DMS79 (cell line): ENCODE measurements around the gene ACTG1.
A peak's percentile ranks its signal among the peaks of the same experiment; 100 is the strongest.
"Not testable (repeated sequence)": the region's sequence is repeated elsewhere in the genome, so short reads cannot be mapped to it uniquely, and the experiment has no call there.

Source experiments
- DNase-seq: peaks from one replicate; lab custom pipeline; 2025; lab: John Stamatoyannopoulos, UW

ACTG1 gene

GRCh38 chr17:81533339-81534141, 20.9 kb upstream of the ACTG1 start:
- no peak for DNase-seq

DNA sequence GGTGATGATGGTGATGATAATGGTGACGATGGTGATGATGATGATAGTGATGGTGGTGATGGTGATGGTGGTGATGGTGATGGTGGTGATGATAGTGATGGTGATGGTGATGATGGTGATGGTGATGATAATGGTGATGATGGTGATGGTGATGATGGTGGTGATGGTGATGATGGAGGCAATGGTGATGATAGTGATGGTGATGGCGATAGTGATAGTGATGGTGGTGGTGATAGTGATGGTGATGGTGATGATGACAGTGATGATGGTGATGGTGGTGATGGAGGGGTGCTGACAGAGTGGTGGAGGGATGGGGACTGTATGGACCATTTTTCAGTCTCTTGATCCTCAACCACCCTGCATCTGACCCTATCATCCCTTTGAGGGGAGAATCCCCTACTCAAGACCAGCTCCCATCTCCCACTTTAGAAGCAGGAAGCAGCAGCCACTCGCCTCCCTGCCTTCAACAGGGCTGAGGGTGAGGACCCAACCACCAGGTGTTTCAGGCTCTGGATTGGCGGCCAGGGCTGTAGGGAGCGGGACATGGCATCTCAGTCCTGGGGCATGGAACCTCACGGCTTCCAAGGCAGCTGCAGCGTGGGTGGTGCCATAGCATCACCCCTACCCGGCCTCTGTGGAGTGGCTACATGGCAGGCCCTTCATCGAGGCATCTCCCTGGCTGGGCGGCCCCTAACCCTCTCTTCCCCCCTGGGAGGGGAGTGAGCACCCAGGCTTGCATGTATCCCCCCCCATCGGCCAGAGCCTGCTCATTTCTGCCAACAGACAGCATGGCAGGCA, 20.1 kb upstream of the ACTG1 start:
- DNase-seq, result no peak

GRCh38 chr17:81531998-81532404, 19.4 kb upstream of the ACTG1 start:
- not testable (repeated sequence) for DNase-seq

- DNase-seq, result not testable (repeated sequence)
Measured at GRCh38 chr17:81531013-81531412, 18.4 kb upstream of the ACTG1 start.

- DNase-seq, result no peak
Measured at GRCh38 chr17:81529437-81529803, 16.8 kb upstream of the ACTG1 start.

GRCh38 chr17:81528651-81529436, 16.2 kb upstream of the ACTG1 start:
- DNase-seq, result no peak

GRCh38 chr17:81528384-81528650, 15.7 kb upstream of the ACTG1 start:
- DNase-seq, result no peak

GRCh38 chr17:81527591-81528383, 15.2 kb upstream of the ACTG1 start, which contains the start of gene FSCN2:
Gene FSCN2 (plus strand): TSS chr17:81528377. CDS start chr17:81528532, 155 bp downstream.
- no peak for DNase-seq

DNA sequence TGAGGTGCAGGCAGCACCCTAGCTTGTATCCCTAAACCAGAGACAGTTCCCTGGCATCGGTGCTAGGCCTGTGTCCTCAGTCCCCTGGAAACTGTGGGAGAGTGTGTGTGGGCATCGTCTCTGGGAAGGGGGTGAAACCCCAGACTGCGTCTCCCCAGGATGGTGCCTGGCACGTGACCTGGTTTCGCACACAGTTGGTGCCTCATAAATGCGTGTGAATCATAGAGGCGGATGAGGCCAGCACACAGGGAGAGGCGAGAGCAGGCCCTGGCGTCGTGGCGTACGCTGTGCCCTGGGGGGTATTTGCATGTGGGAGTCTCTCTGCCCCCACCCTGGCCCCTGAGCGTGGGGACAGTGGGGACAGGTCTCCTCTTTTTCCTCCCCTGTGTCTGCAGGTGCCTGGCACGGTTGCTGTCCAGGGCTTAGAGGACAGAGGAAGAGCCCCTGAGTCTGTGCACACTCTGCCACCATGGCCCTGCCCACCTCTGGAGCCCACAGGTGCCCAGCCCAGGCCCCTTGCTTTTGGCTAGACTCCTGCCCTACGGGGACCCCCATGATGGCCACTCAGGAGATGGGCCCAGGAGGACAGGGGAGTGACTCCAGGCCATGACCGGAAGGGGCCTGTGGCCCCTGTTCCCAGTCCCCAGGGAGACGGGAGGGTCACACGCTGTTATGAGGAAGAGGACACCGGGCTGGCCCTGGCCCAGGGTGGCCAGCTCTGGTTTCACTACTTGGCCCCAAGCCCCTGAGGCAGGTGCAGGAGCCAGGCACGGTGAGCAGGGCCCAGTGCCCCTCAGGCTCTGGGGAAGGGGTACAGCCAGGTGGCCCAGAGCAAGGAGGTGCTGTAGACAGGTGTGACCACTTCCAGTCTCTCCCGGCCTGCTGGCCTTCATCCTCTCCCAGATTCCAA, 14.3 kb upstream of the ACTG1 start:
- no peak for DNase-seq

DNA sequence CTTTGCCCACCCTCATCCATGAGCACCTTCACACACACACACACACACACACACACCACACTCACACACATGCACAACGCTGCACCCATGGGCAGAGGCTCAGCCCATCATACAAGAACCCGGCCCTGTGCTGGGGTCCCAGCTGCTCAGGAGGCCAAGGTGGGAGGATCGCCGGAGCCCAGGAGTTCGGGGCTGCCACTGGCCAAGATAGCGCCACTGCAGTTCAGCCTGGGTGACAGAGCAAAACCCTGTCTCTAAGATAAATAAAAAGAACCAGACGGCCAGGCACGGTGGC, 12.2 kb upstream of the ACTG1 start:
- DNase-seq, result no peak

- DNase-seq, result no peak
Measured at GRCh38 chr17:81524039-81524864, 11.7 kb upstream of the ACTG1 start.

GRCh38 chr17:81523402-81524038, 10.9 kb upstream of the ACTG1 start:
- peak; percentile 20 for DNase-seq

DNA sequence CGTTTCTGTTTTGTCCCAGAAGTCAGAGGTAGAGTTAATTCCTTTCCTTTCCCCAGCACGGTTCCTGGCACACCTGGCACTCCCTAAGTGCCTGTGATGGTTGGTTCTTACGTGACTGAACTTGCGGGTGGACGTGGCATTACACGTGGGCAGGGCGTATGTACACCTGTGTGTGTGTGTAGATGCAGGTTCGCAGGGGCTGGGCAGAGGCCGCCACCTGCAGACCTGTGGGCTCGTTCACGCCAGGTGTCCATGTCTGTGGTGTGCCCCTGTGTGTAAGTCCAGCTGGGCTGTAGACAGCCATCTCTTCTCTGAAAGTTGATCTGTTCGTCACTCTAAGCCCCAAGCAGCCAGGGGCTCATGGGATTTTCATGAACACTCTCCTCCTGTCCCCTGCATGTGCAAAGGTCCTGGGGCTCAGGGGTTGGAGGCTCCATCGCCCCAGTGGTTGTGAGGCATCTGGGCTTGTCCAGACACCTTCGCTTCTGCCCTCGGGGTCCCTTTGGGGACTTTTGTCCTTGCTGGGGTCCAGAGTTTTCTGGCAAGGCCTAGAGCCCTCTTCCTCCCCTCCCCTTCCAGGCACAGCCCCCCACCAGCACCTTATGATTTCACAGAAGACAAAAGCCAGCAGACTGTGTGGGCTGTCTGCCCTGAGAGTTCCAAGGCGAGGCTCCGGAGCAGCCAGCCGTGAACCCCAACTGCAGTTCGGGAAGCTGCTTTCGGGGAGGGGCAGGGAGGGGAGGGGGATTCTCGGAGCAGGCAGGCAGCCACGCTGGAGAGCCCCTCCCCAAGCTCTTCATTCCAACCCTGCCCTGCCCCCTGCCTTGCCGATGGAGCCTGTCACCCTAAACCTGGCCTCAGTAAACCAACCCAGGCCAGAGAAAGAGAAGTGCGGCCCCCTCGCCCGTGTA, 10.1 kb upstream of the ACTG1 start:
- DNase-seq, result peak; percentile 41

GRCh38 chr17:81520021-81520901, 7.7 kb upstream of the ACTG1 start:
- DNase-seq, result no peak

DNA sequence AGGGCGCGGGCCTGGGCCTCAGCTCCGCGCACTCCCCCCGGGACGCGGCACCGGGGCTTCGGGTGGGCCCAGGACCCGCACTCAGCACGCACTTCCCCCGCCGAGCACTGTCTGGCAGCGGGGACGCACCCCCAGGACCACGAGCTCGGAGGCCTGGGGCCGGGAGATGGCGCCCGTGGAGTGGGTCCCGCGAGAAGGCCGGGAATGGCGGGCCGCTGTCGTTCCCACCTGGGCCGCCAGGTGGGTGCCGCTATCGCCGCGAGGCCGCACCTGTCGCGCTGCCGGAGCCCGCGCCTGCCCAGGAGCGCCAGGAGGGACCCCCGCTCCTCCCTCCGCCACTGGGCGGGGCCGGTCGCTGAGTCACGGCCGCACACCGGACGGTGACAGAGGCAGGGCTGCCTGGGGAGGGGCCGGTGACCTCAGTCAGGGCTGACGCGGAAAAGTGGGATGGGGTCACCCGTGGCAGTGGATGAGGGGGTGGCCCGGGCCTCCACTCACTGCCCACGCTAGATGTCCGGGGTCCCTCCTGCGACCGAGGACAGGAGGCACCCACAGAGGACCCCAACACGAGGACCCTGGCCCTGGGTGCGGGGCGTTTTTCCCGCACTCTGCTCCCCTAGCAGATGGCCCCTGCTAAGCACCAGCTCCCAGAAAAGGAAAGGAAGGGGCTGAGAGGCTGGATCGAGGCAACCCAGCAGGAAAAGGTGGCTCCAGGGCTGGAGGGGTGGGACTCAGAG, 6.9 kb upstream of the ACTG1 start:
- DNase-seq, result no peak

DNA sequence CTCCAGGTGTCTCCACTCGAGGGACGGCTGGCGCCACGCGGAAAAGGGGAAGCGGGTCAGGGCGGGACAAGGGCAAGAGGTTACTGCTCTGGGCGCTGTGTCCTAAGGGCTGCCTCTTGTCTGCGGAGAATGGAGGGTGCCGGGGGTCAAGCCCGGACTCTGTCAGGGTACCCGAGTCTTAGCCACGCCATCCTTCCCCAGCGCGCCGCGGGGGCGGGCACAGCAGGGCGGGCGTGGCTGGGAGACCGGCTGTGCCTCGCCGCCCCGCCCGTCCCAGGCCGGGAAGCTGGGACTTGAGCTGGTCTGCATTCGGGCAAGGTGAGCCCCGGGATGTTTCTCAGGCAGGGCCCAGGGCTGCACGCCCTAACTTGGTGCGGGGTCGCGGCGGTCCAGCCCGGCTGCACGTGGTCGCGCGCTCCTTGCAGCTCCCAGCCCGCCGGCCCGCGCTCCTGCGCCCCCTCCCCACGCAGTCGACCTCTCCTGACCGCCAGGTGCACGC, 6.2 kb upstream of the ACTG1 start:
- no peak for DNase-seq
